Common myeloid progenitor, CD34-positive (primary cell): ENCODE measurements around the gene HS3ST4.

Source experiments
- CTCF ChIA-PET: fragments of 350-600 bp; sonication (Branson Sonifier 250); formaldehyde crosslinking; loops from one replicate; lab custom pipeline; 2021; ENCODE audit warnings: antibody characterized with exemption; lab: Charles Lee
- POLR2A ChIA-PET: fragments of 350-600 bp; sonication (Branson Sonifier 250); formaldehyde crosslinking; loops from one replicate; lab custom pipeline; 2021; ENCODE audit warnings: antibody characterized with exemption; lab: Charles Lee
- DNase-seq, 3 donors: peaks; one replicate each; pipeline versions ENCODE4 v3.0.0 to v3.0.0-alpha.2; 2013
- H3K27ac ChIP-seq, 2 experiments: 1 replicate in 1 of 2; 2 replicates in 1 of 2; pipeline ENCODE4 v1.7.0; 2013; ENCODE audit warnings: inconsistent platforms in 2 of 2, low read length in 2 of 2, mild to moderate bottlenecking in 2 of 2, low read depth in 1 of 2, moderate library complexity in 1 of 2; ENCODE audit not compliant: severe bottlenecking in 2 of 2, insufficient read depth in 1 of 2, poor library complexity in 1 of 2
- H3K27me3 ChIP-seq, 5 experiments: replicated peaks in 2 of 5; 1 replicate in 3 of 5; 2 replicates in 2 of 5; pipeline versions ENCODE4 v1.6.1 to v1.7.0; 2013; ENCODE audit warnings: low read length in 4 of 5, mild to moderate bottlenecking in 2 of 5, moderate library complexity in 2 of 5, inconsistent platforms in 1 of 5; ENCODE audit not compliant: insufficient read depth in 5 of 5, control insufficient read depth in 4 of 5
- H3K36me3 ChIP-seq, 4 experiments: 1 replicate in 2 of 4; 2 replicates in 2 of 4; pipeline versions ENCODE4 v1.6.1 to v1.7.0; 2013; ENCODE audit warnings: low read length in 3 of 4, control low read depth in 1 of 4, mild to moderate bottlenecking in 1 of 4; ENCODE audit not compliant: control insufficient read depth in 4 of 4, insufficient read depth in 4 of 4
- H3K4me1 ChIP-seq, 4 experiments: 1 replicate in 3 of 4; 2 replicates in 1 of 4; pipeline versions ENCODE4 v1.6.1 to v1.7.1; 2013; ENCODE audit warnings: low read length in 3 of 4, mild to moderate bottlenecking in 3 of 4, control low read depth in 1 of 4, inconsistent platforms in 1 of 4, moderate library complexity in 1 of 4; ENCODE audit not compliant: control insufficient read depth in 4 of 4, insufficient read depth in 4 of 4; ENCODE audit errors: control extremely low read depth in 1 of 4
- H3K4me3 ChIP-seq, 7 experiments: 1 replicate in 4 of 7; 2 replicates in 3 of 7; pipeline versions ENCODE4 v1.5.1 to v1.7.0; 2013; ENCODE audit warnings: mild to moderate bottlenecking in 7 of 7, low read length in 6 of 7, moderate library complexity in 6 of 7, inconsistent platforms in 2 of 7, low read depth in 2 of 7, control low read depth in 1 of 7; ENCODE audit not compliant: insufficient read depth in 4 of 7, control insufficient read depth in 1 of 7; ENCODE audit errors: extremely low read depth in 1 of 7
- H3K9me3 ChIP-seq, 5 experiments: 1 replicate in 4 of 5; 2 replicates in 1 of 5; pipeline versions ENCODE4 v1.6.1 to v1.7.1; 2013; ENCODE audit warnings: low read length in 4 of 5, mild to moderate bottlenecking in 2 of 5, inconsistent platforms in 1 of 5, low read depth in 1 of 5, moderate library complexity in 1 of 5; ENCODE audit not compliant: control insufficient read depth in 4 of 5, insufficient read depth in 2 of 5; ENCODE audit errors: control extremely low read depth in 1 of 5
- WGBS: methylation state at CpG from one replicate; pipeline ENCODE4 v1.1.5; 2013; ENCODE audit not compliant: insufficient coverage; 5-methylcytosine and 5-hydroxymethylcytosine counted together

The HS3ST4 gene

GRCh38 chr16:25734430-25735385, 42.9 kb downstream of the HS3ST4 start:
- CTCF ChIA-PET: no interaction called here
- H3K4me3 ChIP-seq: no peak overlapping the region
- H3K9me3 ChIP-seq: no peaks in the 10 kb centered on the region
- H3K27me3 ChIP-seq: no peaks in the 10 kb centered on the region
- H3K36me3 ChIP-seq: no peaks in the 10 kb centered on the region
- WGBS: 60% methylated on average over 1 of the region's 2 CpGs
- no peaks in the 10 kb centered on the region for H3K4me1 ChIP-seq
- POLR2A ChIA-PET: no interaction called here
- no peak overlapping the region for H3K27ac ChIP-seq
- DNase-seq: no peak

- H3K27me3 ChIP-seq: peaks cover 0 to 2% (median 0%) of the 10 kb centered on the region in 5 experiments
- CTCF ChIA-PET: no interaction called here
- no peak overlapping the region for H3K4me3 ChIP-seq
- H3K36me3 ChIP-seq: no peaks in the 10 kb centered on the region
- H3K27ac ChIP-seq: no peak overlapping the region
- DNase-seq: no peak
- WGBS: 100% methylated on average over 1 of the region's 1 CpG
- H3K4me1 ChIP-seq: no peaks in the 10 kb centered on the region
- POLR2A ChIA-PET: no interaction called here
- no peaks in the 10 kb centered on the region for H3K9me3 ChIP-seq
Observed at GRCh38 chr16:25735645-25736044, 43.9 kb downstream of the HS3ST4 start.

- Histone ChIP-seq H3K27me3 (no peaks in the 10 kb centered on the region), H3K9me3 (no peaks in the 10 kb centered on the region), H3K36me3 (no peaks in the 10 kb centered on the region), H3K4me3 (no peak overlapping the region), H3K4me1 (no peaks in the 10 kb centered on the region), H3K27ac (no peak overlapping the region)
- WGBS: 57% methylated on average over 6 of the region's 7 CpGs
- POLR2A ChIA-PET: no interaction called here
- CTCF ChIA-PET: no interaction called here
- peak in 2 of 3 donors; percentile 7 to 14 for DNase-seq
Observed at GRCh38 chr16:25747160-25747758, 55.5 kb downstream of the HS3ST4 start.

- no peaks in the 10 kb centered on the region for H3K36me3 ChIP-seq
- no CpG with 5 or more reads among the region's 3 CpGs for WGBS
- H3K27me3 ChIP-seq: no peaks in the 10 kb centered on the region
- CTCF ChIA-PET: no interaction called here
- no peaks in the 10 kb centered on the region for H3K4me1 ChIP-seq
- H3K27ac ChIP-seq: no peak overlapping the region
- no peak overlapping the region for H3K4me3 ChIP-seq
- DNase-seq: no peak
- POLR2A ChIA-PET: interaction anchor here (0.6 kb wide), 1 partner anchor 173 kb away, joined by 3 read pairs; no protein-coding TSS in a partner anchor
- no peaks in the 10 kb centered on the region for H3K9me3 ChIP-seq
Observed at GRCh38 chr16:25748092-25748654, 56.4 kb downstream of the HS3ST4 start.

- H3K27ac ChIP-seq: no peak overlapping the region
Observed at GRCh38 chr16:25750488-25751216, 58.9 kb downstream of the HS3ST4 start.

GRCh38 chr16:25751230-25751835, 59.6 kb downstream of the HS3ST4 start:
- ChIA-PET CTCF (no interaction called here), POLR2A (no interaction called here)
- H3K9me3 ChIP-seq: no peaks in the 10 kb centered on the region
- 100% methylated on average over 1 of the region's 5 CpGs for WGBS
- no peaks in the 10 kb centered on the region for H3K27me3 ChIP-seq
- no peak for DNase-seq
- H3K4me1 ChIP-seq: no peaks in the 10 kb centered on the region
- no peak overlapping the region for H3K27ac ChIP-seq
- no peak overlapping the region for H3K4me3 ChIP-seq
- H3K36me3 ChIP-seq: no peaks in the 10 kb centered on the region

More at GRCh38 chr16:25750488-25751216, 58.9 kb downstream of the HS3ST4 start:
- H3K27me3 ChIP-seq: no peaks in the 10 kb centered on the region
- DNase-seq: no peak
- no peak overlapping the region for H3K4me3 ChIP-seq
- H3K36me3 ChIP-seq: no peaks in the 10 kb centered on the region
- POLR2A ChIA-PET: no interaction called here
- H3K4me1 ChIP-seq: no peaks in the 10 kb centered on the region
- CTCF ChIA-PET: no interaction called here
- WGBS: 83% methylated on average over 5 of the region's 6 CpGs
- no peaks in the 10 kb centered on the region for H3K9me3 ChIP-seq
